SU-DHL-6 (cell line): Measurements from ENCODE around the gene AKR7A3.

Experiments
- EZH2phosphoT487 ChIP-seq: fragments of 200-600 bp; sonication (generic), shearing (Covaris generic); conservative IDR thresholded peaks from 2 replicates; pipeline ENCODE4 v1.6.1; 2018; ENCODE audit warnings: mild to moderate bottlenecking, antibody characterized with exemption, low read length, moderate library complexity, mixed read lengths
- TF ChIP-seq, protein P1 (sequence below): fragments of 200-600 bp; sonication (generic); IDR thresholded peaks from one replicate; pipeline ENCODE4 v1.5.1; 2017; ENCODE audit warnings: antibody characterized with exemption, mild to moderate bottlenecking, low read length, moderate library complexity; ENCODE audit not compliant: insufficient read depth, poor library complexity, severe bottlenecking

DNA sequence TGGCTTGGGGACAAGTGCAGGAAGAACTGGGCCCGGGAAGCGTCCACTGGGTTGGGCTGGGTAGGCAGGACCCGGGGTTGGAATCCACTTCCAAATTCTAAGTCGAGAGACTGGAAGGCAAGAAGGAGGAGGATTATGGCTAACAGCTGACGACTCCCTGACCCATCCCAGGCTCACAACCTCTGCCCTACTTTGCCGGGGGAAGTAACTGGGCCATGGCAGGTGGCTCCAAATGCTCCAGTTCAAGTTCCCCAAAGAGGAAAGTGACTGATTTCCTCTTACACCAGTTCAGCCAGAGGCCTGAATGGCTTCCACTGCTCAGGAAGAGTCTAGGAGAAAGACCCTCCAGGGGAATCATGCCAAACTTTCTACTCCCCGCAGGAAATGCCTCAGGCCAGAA is 48.7 kb downstream of the AKR7A3 start:
- TF ChIP-seq, protein P1, sequence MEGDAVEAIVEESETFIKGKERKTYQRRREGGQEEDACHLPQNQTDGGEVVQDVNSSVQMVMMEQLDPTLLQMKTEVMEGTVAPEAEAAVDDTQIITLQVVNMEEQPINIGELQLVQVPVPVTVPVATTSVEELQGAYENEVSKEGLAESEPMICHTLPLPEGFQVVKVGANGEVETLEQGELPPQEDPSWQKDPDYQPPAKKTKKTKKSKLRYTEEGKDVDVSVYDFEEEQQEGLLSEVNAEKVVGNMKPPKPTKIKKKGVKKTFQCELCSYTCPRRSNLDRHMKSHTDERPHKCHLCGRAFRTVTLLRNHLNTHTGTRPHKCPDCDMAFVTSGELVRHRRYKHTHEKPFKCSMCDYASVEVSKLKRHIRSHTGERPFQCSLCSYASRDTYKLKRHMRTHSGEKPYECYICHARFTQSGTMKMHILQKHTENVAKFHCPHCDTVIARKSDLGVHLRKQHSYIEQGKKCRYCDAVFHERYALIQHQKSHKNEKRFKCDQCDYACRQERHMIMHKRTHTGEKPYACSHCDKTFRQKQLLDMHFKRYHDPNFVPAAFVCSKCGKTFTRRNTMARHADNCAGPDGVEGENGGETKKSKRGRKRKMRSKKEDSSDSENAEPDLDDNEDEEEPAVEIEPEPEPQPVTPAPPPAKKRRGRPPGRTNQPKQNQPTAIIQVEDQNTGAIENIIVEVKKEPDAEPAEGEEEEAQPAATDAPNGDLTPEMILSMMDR, result no peak
- TF ChIP-seq EZH2phosphoT487, result no peak
